ENCODE measurements around the gene AZI2.
A peak's percentile ranks its signal among the peaks of the same experiment; 100 is the strongest.

Gene AZI2, protein sequence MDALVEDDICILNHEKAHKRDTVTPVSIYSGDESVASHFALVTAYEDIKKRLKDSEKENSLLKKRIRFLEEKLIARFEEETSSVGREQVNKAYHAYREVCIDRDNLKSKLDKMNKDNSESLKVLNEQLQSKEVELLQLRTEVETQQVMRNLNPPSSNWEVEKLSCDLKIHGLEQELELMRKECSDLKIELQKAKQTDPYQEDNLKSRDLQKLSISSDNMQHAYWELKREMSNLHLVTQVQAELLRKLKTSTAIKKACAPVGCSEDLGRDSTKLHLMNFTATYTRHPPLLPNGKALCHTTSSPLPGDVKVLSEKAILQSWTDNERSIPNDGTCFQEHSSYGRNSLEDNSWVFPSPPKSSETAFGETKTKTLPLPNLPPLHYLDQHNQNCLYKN

DNA sequence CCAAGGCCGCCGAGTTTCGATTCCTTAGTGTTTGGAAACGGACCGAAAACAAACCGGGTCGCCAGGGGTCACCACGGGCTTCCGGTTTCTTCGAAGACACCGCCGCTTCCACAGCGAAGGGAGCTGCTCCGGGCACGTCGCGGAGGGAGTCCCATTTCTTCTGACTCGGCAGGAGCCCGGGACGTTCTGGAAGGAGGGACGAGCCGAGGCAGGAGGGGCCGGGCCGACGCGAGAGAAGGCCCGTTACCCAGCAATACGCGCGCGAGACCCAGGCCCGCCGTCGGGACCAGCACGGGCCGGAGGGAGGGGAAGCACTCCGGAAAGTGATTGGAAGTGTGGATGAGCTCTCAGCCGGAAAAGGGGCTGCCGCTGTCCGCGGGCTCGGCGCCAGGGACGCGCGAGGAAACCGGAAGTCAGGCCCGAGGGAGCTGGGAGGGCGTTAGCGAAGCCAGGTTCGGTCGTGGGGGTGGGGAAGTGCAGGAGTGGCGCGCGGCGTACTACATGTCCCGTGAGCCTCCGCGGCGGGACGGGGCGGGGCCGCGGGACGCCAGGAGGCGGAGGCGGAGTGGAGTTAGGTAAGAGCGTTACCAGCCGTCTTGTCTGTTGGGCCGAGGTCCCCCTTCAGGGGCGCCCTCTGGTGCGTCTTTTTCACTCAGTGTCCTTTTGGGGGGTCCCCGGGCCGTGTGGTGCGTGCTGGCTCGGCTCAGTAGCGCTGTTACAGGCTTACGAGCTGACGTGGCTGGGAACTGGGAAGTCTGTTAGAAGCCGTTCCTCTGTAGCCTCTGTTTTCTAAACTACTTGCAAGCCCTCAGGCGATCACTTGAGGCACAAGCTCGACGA is at the start of gene AZI2, which contains the start of gene ZCWPW2:
TSS of gene AZI2 (minus strand) at position 196 of the 840 bp plus-strand sequence. CDS start 8,207 bp downstream, outside the sequence.
TSS of gene ZCWPW2 (plus strand) at position 93 of the 840 bp plus-strand sequence. CDS start 64,348 bp downstream, outside the sequence.
- DNase-seq = peak; percentile 89

DNA sequence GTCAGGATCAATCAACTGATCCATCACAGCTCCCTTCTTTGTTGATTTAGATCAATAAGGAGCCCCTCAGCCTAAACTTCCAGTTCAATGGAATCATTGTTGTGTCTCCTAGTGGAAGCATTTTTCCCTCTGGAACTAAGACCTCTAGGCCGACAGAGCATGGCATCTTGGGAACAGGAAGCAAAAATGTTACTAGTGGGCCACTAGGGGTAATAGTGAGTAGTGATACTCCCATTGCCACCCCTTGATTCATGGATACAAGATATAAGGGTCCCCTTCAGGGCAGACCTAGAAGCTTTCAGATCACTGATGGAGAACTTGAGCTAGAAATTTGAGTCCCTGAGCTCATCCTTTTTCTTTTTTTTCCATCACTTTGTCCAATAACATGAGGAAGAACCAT is 40.4 kb upstream of the AZI2 start:
- no peak for DNase-seq

DNA sequence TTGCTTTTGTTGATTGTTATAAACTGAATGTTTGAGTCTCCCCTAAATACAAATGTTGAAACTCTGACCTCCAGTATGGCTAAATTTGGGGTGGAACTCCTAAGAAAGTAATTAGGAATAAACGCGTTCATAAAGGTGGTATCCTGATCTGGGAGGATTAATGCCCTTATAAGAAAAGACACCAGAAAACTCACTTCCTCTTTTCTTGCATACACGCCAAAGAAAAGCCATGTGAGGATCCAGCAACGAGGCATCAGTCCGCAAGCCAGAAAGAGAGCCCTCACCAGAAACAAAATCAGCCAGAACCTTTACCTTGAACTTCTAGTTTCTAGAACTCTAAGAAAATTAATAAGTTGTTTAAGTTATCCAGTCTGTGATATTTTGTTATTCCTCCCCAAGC is 37.4 kb upstream of the AZI2 start:
- DNase-seq = no peak

DNA sequence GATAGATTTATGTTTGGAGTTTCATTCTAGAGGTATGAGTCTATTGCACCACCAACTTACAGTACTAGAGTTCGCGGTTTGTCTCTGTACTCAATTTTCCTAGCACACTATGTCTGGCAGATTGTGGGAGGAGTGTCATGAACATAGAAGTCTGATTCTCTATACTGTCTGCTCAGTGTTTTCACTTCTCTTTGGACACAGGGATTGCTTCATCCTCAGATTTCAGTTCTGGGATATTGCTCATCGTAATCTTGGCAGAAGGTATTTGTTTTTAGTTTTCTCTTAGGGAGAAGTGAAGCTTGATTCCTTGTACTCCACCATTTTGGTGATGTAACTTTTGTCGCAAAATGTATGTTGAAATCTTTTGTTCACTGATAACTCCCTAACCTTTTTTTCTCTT is 27.8 kb upstream of the AZI2 start:
- no peak for DNase-seq

DNA sequence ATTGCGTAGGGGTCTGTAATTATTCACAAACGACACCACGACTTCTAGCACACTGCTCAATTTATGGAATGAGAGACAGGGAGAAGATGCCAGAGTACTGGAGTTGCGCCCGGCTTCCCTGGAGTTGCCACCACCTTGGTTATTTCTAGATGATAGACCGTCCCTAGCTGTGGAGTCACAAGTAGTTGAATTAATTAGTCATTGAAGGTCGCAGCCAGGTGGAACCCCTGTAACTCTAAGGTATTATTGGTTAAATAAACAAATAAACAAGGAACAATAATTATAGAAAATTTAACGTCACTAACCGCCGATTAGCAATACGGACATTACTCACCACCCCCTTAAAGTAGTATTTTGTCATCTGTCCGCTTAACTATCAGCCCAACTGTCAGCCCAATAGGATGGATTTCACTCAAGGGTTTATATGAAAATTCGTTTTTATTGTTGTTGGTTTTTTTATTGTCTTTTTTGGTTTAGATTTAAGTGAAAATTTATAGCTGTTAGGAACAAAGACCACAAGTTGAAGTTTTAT is 911 bp upstream of the AZI2 start:
- DNase-seq = no peak

DNA sequence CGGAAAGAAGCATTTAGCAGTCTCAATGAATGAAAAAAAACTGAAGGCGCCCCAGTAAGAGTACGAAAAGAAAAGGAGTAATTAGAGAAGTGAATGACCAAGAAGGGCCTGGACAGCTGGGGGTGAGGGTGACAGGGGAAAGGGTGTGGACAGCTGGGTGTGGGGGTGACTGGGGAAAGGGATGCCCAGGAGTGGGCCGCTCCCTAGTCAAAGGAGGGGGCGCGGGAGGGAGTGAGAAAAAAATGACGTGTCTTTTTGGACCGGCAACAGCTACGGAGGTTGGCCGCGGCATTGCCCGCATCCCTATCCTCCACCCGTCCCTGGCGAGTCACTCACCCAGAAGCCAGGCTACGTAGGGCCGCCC is 377 bp downstream of the AZI2 start:
- DNase-seq = peak; percentile 58

DNA sequence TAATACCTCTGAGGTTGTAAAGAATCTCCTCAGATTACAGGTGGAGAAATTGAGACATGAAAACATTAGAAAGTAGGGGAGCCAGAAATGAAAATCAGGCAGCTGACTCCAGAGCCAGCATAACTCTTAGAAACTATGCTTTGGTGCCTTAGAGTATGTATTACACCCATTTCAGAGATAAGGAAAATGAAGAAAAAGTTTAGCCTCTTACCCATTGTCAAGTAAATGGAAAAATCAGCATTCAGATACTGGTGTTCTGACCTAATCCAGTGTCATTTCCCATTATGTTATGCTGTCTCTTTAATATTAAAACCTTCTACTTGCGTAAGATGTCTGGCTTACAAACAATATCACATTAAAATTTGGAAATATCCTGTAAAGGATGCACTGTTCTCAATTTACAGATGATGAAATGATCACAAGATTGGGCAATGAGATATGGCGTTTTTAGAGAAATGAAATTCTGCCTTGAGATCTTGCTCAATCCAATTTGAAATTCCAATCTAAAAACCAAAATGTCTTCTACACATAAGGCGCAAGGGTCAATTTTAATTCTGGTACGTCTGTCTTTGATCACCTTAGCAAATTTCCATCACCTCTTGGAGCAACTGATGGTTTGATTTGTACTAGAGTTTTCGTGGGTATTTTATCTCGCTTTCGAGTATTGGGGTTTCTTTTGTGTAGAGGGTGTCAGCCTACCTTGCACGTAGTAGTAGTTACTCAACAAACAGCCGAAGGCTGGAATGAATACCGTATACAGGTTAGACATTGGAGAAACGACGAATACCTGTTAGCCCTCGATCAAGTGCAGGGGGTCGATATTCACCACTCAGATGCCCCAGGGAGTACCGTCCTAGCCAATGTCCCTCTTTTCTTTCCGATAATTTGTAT is 1.0 kb downstream of the AZI2 start:
- no peak for DNase-seq

DNA sequence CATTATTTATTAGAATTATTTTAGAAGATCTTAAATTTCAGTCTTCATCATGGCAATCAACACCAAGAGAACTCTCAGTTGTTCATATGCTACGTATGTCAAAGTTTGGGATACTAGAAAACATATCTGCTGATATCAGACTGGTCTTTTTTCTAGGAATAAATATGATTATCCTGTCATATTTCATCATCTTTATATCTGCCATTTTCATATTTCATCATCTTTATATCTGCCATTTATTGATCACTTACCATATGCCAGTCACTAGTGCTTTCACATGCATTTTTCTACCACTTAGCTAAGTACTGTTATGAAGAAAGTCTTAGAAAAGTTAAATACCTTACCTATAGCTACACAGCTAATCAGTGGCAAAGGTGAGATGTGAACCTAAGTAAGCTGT is 2.9 kb downstream of the AZI2 start:
- DNase-seq = no peak

DNA sequence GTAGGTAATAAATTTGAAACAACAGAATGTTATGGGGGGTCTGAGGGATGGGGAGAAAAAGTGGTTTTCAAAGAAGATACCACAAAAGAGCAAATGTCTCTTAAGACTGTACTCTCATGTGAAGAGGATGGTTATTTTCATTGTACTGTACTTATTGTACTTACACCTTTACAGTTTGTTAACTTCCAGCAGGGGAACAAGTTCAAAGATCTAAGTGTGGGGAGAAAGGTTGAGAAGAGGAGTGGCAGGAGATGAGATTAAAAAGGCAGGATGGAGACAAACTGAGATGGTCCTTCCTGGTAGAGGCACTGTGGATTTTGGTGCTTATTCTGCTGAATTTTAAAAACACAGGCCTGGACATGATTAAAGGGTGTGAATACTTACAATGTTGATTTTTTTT is 5.5 kb downstream of the AZI2 start:
- DNase-seq = no peak

DNA sequence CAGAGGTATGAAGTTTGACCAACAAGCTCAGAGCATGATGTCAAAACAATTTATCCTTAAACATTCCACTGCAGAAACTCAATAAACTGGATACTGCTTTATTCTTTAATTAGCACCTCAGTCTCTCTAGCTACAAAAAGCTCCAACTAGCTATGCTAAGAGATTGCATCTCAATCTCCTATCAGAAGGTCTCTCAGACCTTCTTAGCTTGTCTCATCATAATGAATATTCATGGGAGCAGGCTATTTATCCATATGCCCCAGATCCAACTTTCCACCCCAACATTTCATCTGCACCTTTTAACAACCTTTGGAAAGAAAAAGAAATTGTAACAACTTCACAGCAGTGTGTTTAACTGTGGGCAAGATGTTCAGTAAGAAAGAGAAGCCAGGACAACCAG is 11.4 kb downstream of the AZI2 start:
- no peak for DNase-seq

DNA sequence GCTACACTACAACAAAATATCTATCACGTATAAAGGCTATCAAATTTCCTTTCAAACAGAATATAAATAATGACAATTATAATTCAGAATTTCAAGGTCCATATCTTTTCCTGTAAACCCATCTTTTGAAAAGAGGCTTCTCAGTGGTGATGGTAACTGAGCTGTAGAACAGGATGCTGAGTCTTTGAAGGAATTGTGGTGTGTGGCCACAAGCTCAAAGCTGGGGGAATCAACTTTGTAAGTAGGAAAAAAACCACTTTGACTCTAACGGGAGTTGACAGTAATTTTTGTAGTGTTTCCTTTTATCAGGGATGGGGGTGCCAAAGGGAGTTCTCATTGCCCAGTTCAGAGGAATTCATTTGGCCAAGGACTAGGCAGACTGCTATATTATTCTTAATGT is 13.4 kb downstream of the AZI2 start:
- no peak for DNase-seq

DNA sequence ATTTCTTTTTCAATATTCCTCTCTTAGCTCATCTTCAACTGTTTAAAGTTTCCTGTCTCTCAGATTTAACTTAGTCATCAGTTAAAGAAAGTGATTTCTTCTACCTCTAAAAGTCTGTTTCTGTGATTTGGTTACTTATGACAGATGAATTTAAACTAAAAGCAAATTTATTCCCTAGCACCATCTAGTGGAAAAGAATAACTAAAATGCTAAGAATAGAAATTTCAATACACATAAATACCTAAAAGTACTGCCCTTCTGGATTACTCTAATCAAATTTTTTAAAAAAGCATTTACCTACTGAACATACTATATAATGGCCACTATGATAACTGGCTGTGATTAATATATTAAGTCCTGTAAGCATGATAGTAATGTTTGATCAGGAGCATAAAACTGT is 14.1 kb downstream of the AZI2 start:
- no peak for DNase-seq

DNA sequence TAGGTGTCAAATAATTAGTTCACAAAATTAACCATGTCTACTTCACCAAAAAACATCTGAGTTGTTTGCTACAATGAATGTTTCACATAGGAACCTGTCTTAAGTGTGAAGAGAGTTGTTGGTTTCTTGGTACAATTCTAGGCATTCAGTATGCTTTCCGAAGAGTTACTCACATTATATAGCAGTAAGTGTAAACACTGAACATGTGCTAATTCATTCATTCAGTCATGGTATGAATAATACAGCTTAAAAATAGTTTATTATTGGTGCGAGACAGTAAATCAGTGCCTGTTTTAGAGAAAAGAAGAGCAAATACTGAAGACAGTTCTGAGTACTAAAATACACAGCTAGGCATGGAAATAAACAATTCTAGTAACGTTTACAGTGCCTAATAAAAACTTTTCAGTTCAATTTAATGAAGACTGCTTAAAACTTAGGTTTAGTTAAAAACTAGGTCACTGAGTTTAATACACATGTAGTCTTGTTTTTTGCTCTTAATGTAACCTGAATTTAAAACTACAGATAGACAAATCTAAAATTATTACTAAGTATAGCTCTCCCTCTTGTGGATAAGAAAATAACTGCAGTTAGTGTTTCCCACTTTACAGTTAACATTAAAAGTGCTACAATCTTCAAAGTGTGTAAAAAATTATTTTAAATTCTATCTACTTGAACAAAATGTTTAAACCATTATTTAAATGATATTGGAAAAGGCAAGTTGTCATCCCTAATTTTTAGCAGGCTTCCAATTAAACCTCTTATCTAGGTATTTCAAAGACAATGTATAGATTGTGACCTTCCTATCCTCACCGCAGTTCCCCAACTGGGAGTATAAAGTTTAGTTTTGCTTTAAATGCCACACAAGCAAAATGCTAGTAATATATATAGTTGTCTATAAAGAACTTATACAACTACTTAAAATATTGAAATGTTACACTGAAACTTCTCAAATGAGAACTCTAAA is 20.2 kb downstream of the AZI2 start:
- peak; percentile 12 for DNase-seq

DNA sequence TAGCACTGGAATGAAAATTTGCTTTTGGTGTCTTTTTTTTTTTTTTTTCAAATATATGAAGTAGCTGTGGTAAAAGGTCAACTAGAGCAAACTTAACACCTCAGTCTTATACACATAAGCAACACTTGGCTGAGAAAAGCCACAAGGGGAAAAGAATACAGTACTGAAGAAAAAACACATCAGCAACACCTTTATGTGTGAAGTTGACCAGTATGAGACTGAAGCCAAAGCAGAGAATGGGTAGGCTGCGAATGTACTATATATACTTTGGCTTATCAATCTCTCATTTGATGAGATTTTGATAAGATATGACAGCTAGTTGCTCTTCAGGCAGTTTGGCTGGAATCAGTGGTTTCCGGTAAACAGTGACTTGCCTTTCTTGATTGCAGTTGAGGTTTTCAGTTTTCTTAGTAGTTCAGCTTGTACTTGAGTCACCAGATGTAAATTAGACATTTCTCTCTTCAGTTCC is 22.1 kb downstream of the AZI2 start:
- no peak for DNase-seq

DNA sequence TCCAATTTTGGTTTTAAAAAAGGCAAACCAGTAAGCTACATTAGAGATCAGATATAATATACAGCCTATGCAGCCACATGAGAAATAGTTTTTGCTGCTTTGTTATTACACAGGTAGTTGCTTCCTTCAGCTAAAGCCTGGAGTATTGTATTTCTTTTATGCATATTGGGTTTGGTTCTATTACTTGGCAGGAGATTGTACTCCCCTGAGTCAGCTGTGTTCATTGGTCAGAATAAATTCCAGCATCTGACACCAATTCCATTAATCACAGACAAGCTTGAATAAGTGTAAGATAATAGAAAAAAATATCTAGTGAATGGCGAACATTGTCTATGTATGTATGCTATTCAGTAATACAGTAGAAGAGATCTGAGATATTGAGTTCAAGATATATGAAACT is 26.2 kb downstream of the AZI2 start:
- no peak for DNase-seq

DNA sequence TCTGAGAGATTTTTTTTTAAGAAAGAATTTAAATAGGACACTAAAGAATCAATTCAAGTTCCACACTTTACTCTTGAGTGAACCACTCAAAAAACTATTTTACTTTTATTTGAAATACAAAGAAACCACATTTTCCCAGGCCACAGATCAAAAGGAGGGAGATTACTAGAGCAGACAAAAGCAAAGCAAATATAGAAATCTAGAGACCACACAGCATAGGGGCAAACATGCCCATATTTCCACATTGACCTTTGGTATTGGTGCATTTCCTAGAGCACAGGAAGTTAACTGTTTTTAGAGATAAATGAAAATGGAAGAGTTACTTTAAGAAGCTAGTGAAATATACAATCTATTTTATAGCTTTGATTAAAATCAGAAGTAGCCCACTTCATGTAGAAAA is 27.6 kb downstream of the AZI2 start:
- no peak for DNase-seq

DNA sequence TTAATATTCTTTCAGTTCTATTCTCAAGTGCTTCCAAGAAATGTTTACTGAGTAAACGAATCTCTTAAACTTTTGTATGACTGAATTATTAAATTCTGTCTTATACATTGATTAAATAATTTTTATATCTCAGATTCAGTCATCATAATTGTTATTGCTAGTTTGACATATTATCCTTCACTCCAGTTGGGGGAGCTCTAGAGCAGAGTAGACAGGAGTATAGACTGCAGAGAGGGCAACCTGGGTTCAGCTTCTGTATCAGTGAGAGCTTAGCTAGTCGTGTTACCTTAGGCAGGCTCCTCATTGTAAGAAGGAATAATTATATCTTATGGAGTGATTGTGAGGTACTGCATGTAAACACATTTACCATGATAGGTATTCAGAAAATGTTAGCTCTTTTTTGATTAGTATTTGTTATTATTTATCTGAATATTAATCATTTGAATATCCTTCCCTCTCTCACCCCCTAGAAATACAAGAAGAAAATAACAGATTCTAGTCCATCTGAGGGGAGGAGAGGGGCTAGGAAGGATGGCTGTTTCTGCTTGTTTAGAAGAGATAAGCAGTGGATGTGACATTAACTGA is 31.1 kb downstream of the AZI2 start:
- peak; percentile 37 for DNase-seq

DNA sequence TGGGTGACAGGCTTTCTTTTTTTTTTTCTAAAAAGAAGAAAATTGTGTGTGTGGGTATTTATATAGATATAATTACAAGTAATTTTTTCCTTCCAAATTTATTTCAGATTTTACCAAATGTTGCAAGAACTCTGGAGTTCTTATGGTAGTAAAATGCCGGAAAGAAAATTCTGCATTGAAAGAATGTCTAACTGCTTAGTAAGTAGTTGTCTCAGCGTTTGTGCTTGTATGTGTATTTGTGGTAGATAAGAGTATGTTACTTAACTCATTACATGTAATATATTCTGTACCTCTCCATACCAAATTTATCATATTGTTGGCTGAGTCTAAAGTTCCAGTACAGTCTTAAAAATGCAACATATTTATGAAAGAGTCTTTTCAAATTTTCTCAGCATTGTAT is 32.4 kb downstream of the AZI2 start:
- no peak for DNase-seq

DNA sequence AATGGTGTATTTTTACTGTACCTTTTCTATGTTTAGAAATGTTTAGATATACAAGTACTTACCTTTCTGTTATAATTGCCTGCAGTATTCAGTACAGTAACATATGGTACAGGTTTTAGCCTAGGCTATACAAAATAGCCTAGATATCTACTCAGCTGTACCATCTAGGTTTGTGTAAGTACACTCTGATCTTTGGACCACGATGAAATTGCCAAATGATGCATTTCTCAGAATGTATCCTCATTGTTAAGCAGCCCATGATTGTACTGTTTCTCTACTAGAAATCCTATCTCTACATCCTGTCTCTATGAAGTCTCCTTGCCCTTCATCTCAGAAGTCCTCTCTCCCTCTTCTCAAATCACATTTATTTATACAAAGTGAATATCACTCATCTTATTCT is 32.9 kb downstream of the AZI2 start:
- no peak for DNase-seq

DNA sequence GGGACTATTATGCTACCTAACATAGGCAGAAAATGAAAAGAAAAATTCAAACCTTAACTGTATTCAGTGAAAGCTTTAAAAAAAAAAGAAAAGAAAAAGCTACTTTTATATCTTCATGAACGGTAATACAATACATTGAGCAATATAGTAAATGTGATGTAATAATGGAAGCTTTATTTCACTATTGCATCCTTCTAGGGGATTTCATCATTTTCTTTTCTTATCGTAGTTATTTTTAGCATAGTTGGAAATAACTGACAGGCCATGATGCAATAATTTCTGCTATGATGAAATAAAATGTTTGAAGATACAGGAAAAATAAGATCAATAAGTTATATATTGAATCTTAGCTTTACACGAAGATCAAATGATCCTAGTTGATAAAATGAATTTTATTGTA is 40.4 kb downstream of the AZI2 start:
- no peak for DNase-seq

DNA sequence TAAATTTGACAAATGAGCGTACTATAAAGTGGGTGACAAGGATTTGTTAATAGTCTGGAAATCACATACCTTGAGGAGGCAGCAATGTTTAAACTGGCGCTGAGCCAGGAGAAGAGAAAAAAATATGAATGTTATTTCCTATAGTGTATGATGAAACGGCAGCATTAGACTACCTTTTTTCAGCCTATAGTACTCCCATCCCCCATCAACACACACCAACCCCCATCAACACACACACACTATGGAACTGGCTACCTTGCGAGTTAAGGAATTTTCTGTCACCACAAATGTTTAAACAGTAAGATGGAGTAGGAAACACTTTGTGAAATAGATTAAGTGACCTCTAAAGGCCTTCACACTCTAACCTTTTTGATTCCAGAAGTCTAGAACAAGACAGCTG is 46.9 kb downstream of the AZI2 start:
- DNase-seq = no peak

Data from NCI-H526 treated with DMSO at 0.1 percent for 48 hours (cell line).